ENCODE data around the gene PAWR. TPM values are rescaled to one million over a fixed set of nuclear protein-coding genes. Genes with fewer than 3 reads are reported as not detected.

Gene PAWR
- total RNA-seq = 16.0 and 16.9 TPM in 2 replicates
- 2.7 and 6.5 TPM in 2 replicates for polyA plus RNA-seq
- polyA plus RNA-seq (2012) = 4.2 and 11.0 TPM in 2 replicates
- 1.0 and 1.2 TPM in 2 replicates for polyA minus RNA-seq (ENCODE audit: low replicate concordance)

GRCh38 chr12:79690638-79691510 lies at the start of gene PAWR:
Gene PAWR, minus strand, starts transcription at chr12:79690964. Its CDS starts 720 bp downstream, at chr12:79690244.
- Histone ChIP-seq H2AFZ (ENCODE audit: low read length) (peak within 1 kb of the TSS; percentile 92), H3K27me3 (ENCODE audit: control insufficient read depth, insufficient read depth, low read length) (no peaks in the 10 kb centered on the region), H3K4me1 (ENCODE audit: control insufficient read depth, extremely low read depth, insufficient read depth, low read length) (peaks cover 9% of the 10 kb centered on the region), H3K79me2 (ENCODE audit: control insufficient read depth, insufficient read depth, low read length) (peaks cover 5% of the 10 kb centered on the region), H3K36me3 (ENCODE audit: control insufficient read depth, insufficient read depth, low read length) (no peaks in the 10 kb centered on the region), H3K27ac (ENCODE audit: insufficient read depth, low read length) (peak within 1 kb of the TSS; percentile 19), H3K4me3 (replicated peaks in 1 of 4; ENCODE audit: control extremely low read depth in 1 of 4, insufficient read depth in 1 of 4, low read depth in 3 of 4, low read length in 4 of 4) (peak within 1 kb of the TSS; percentile 74 to 91 (median 86)), H3K9me3 (ENCODE audit: control insufficient read depth, insufficient read depth, low read depth, low read length) (no peaks in the 10 kb centered on the region), H4K20me1 (ENCODE audit: control insufficient read depth, extremely low read depth, insufficient read depth, low read length) (no peaks in the 10 kb centered on the region), H3K4me2 (ENCODE audit: extremely low read depth, insufficient read depth, low read length) (peak within 1 kb of the TSS; percentile 73), H3K9ac (ENCODE audit: insufficient read depth, low read length) (peak within 1 kb of the TSS; percentile 65)
- TF ChIP-seq, protein P1, sequence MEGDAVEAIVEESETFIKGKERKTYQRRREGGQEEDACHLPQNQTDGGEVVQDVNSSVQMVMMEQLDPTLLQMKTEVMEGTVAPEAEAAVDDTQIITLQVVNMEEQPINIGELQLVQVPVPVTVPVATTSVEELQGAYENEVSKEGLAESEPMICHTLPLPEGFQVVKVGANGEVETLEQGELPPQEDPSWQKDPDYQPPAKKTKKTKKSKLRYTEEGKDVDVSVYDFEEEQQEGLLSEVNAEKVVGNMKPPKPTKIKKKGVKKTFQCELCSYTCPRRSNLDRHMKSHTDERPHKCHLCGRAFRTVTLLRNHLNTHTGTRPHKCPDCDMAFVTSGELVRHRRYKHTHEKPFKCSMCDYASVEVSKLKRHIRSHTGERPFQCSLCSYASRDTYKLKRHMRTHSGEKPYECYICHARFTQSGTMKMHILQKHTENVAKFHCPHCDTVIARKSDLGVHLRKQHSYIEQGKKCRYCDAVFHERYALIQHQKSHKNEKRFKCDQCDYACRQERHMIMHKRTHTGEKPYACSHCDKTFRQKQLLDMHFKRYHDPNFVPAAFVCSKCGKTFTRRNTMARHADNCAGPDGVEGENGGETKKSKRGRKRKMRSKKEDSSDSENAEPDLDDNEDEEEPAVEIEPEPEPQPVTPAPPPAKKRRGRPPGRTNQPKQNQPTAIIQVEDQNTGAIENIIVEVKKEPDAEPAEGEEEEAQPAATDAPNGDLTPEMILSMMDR (conservative IDR thresholded peaks at IDR 0.05 in 1 of 2, IDR thresholded peaks at IDR 0.05 in 1 of 2; ENCODE audit: low read depth in 1 of 2, low read length in 2 of 2) = no peak
- no peak for TF ChIP-seq EZH2 (IDR thresholded peaks at IDR 0.05; ENCODE audit: low read length, missing control alignments)
- peak; percentile 79 to 96 for DNase-seq (ENCODE audit: low read depth in 2 of 2)

DNA sequence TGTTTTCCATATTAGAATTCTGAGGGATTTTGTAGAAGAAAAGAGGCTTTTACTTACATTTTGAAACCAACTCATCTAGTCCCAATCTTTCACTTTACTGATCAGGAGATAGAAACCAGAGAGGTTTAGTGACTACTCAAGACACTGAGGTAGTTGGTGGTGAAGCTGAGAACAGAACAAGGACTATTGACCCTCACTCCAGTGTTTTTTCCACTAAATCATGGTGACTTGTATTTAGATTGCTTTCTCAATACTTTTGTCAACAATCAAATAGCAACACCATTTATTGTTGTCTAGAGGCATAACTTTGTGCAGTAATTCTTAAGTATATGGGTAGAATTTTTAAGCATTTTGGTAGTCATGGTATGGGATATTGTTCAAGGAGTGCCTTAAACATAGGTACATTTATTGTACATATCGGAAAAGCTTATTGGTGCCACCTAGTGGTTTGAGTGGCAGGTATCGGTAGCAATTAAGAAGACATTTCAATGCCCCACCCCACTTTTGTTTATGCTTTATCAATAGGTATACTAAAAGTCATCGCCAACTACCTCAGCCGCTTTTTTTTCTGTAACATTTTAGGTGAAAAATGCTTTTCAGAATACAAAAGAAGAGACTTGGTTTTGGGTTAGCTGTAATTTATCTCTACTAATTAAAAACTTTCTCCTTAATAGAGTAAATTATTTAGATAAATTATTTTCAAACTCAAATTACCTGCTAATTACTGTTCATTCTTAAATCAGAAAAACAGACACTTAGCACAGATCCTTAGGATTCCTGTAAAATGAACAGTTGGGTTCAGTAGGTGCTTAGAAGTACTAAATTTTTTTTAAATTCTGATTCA lies 47.3 kb upstream of the PAWR start:
- DNase-seq (ENCODE audit: low read depth in 2 of 2) = peak; percentile 57 to 76
- Histone ChIP-seq H3K4me2 (ENCODE audit: extremely low read depth, insufficient read depth, low read length) (no peak overlapping the region), H4K20me1 (ENCODE audit: control insufficient read depth, extremely low read depth, insufficient read depth, low read length) (no peaks in the 10 kb centered on the region), H3K4me1 (ENCODE audit: control insufficient read depth, extremely low read depth, insufficient read depth, low read length) (no peaks in the 10 kb centered on the region), H2AFZ (ENCODE audit: low read length) (no peak overlapping the region), H3K36me3 (ENCODE audit: control insufficient read depth, insufficient read depth, low read length) (no peaks in the 10 kb centered on the region), H3K9me3 (ENCODE audit: control insufficient read depth, insufficient read depth, low read depth, low read length) (no peaks in the 10 kb centered on the region), H3K4me3 (replicated peaks in 1 of 4; ENCODE audit: control extremely low read depth in 1 of 4, insufficient read depth in 1 of 4, low read depth in 3 of 4, low read length in 4 of 4) (no peak overlapping the region), H3K27me3 (ENCODE audit: control insufficient read depth, insufficient read depth, low read length) (no peaks in the 10 kb centered on the region), H3K79me2 (ENCODE audit: control insufficient read depth, insufficient read depth, low read length) (no peaks in the 10 kb centered on the region), H3K27ac (ENCODE audit: insufficient read depth, low read length) (no peak overlapping the region), H3K9ac (ENCODE audit: insufficient read depth, low read length) (no peak overlapping the region)
- TF ChIP-seq, protein P1 (conservative IDR thresholded peaks at IDR 0.05 in 1 of 2, IDR thresholded peaks at IDR 0.05 in 1 of 2; ENCODE audit: low read depth in 1 of 2, low read length in 2 of 2) = peak; percentile 51 to 70
- TF ChIP-seq EZH2 (IDR thresholded peaks at IDR 0.05; ENCODE audit: low read length, missing control alignments) = no peak

DNA sequence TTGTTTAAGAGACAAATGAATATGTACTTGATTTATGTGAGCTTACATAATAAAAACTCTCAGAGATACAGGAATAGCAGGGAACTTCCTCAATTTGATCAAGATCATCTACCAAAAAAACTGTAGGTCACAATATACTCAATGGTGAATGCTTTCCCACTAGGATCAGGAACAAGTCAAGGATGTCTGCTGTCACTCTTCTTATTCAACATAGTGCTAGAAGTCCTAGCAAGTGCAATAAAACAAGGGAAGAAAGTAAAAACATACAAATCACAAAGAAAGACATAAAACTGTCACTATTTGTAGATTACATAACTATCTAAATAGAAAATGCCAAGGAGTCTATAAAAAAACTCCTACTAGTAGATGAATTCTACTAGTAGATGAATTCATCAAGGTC lies 41.9 kb upstream of the PAWR start:
- no peak for TF ChIP-seq EZH2 (IDR thresholded peaks at IDR 0.05; ENCODE audit: low read length, missing control alignments)
- TF ChIP-seq, protein P1 (conservative IDR thresholded peaks at IDR 0.05 in 1 of 2, IDR thresholded peaks at IDR 0.05 in 1 of 2; ENCODE audit: low read depth in 1 of 2, low read length in 2 of 2) = no peak
- Histone ChIP-seq H3K4me2 (ENCODE audit: extremely low read depth, insufficient read depth, low read length) (no peak overlapping the region), H3K79me2 (ENCODE audit: control insufficient read depth, insufficient read depth, low read length) (no peaks in the 10 kb centered on the region), H3K27ac (ENCODE audit: insufficient read depth, low read length) (no peak overlapping the region), H3K27me3 (ENCODE audit: control insufficient read depth, insufficient read depth, low read length) (no peaks in the 10 kb centered on the region), H2AFZ (ENCODE audit: low read length) (no peak overlapping the region), H3K4me3 (replicated peaks in 1 of 4; ENCODE audit: control extremely low read depth in 1 of 4, insufficient read depth in 1 of 4, low read depth in 3 of 4, low read length in 4 of 4) (no peak overlapping the region), H3K9me3 (ENCODE audit: control insufficient read depth, insufficient read depth, low read depth, low read length) (no peaks in the 10 kb centered on the region), H3K36me3 (ENCODE audit: control insufficient read depth, insufficient read depth, low read length) (no peaks in the 10 kb centered on the region), H3K4me1 (ENCODE audit: control insufficient read depth, extremely low read depth, insufficient read depth, low read length) (no peaks in the 10 kb centered on the region), H3K9ac (ENCODE audit: insufficient read depth, low read length) (no peak overlapping the region), H4K20me1 (ENCODE audit: control insufficient read depth, extremely low read depth, insufficient read depth, low read length) (no peaks in the 10 kb centered on the region)
- DNase-seq (ENCODE audit: low read depth in 2 of 2) = no peak

Measured in fibroblast of lung (primary cell).